K562 (cell line): ENCODE data around the gene SEMA6B. TPM values are rescaled to one million over a fixed set of nuclear protein-coding genes. Genes with fewer than 3 reads are reported as not detected.
A peak's percentile ranks its signal among the peaks of the same experiment; 100 is the strongest.

Source experiments
- CREM ChIP-seq: IDR thresholded peaks from 2 replicates; pipeline ENCODE4 v1.6.1; 2014; ENCODE audit warnings: antibody characterized with exemption, low read depth
- CUX1 ChIP-seq: fragments of 200-800 bp; sonication (Bioruptor generic); IDR thresholded peaks from 2 replicates; pipeline ENCODE4 v1.6.1; 2016; ENCODE audit warnings: missing genetic modification characterization, missing compliant biosample characterization
- DEAF1 ChIP-seq: fragments of 450-650 bp; formaldehyde crosslinking; IDR thresholded peaks from 2 replicates; pipeline ENCODE4 v1.4.0; 2020; ENCODE audit warnings: mild to moderate bottlenecking, moderate library complexity
- EP300 ChIP-seq: IDR thresholded peaks from 2 replicates; pipeline ENCODE4 v1.6.1; 2012; ENCODE audit warnings: low read length, improper control_type of control experiment
- HOMEZ ChIP-seq: fragments of 250-450 bp; sonication (Bioruptor Pico); IDR thresholded peaks from 2 replicates; pipeline ENCODE4 v1.4.0; 2020; ENCODE audit warnings: mild to moderate bottlenecking, moderate library complexity
- LCOR ChIP-seq: sonication (generic); formaldehyde crosslinking; IDR thresholded peaks from 2 replicates; pipeline ENCODE4 v1.8.0; 2022; ENCODE audit warnings: mild to moderate bottlenecking, missing genetic modification reagents
- PURB ChIP-seq: sonication (generic); formaldehyde crosslinking; IDR thresholded peaks from 2 replicates; pipeline ENCODE4 v1.9.0; 2021; ENCODE audit warnings: low read depth, mild to moderate bottlenecking, missing genetic modification reagents
- SMARCA5 ChIP-seq: fragments of 450-650 bp; IDR thresholded peaks from 2 replicates; pipeline ENCODE4 v1.6.1; 2016
- USF2 ChIP-seq: sonication (generic); formaldehyde crosslinking; IDR thresholded peaks from 2 replicates; pipeline ENCODE4 v1.5.0; 2020; ENCODE audit warnings: missing genetic modification reagents
- ZBTB7A ChIP-seq: IDR thresholded peaks from 2 replicates; pipeline ENCODE4 v1.6.1; 2011; ENCODE audit warnings: low read depth, mild to moderate bottlenecking, low read length, moderate library complexity, borderline replicate concordance; ENCODE audit not compliant: control insufficient read depth
- ZFP30 ChIP-seq: fragments of 250-450 bp; sonication (Bioruptor Pico); IDR thresholded peaks from 2 replicates; pipeline ENCODE4 v1.8.0; 2022; ENCODE audit warnings: moderate library complexity, mild to moderate bottlenecking, inconsistent platforms, borderline replicate concordance
- ZKSCAN1 ChIP-seq: fragments of 150-350 bp; IDR thresholded peaks from 2 replicates; pipeline ENCODE4 v1.6.1; 2016; ENCODE audit warnings: low read depth, low read length
- ZNF592 ChIP-seq: fragments of 450-650 bp; IDR thresholded peaks from 2 replicates; pipeline ENCODE4 v1.6.1; 2017; ENCODE audit warnings: antibody characterized with exemption, mild to moderate bottlenecking
- polyA plus RNA-seq, 8 experiments: library from polyadenylated mRNA; depleted of rRNA in 4 of 8; stranded (reverse) in 5 of 8; unstranded in 3 of 8; fragments of >200 nt; fragmentation: Nextera tagmentation in 2 of 8; fragmentation: Illumina TruSeq in 1 of 8; extraction: Ambion mirVana in 2 of 8; extraction: Trizol in 1 of 8; gene quantifications; 2 replicates each; pipeline versions ENCODE4 v1.2.1 to v1.2.3, GENCODE V29; 2011 to 2014; ENCODE audit warnings: inconsistent platforms in 1 of 8, missing spikeins in 1 of 8
- total RNA-seq, 7 experiments: library from RNA; depleted of rRNA in 6 of 7; stranded (reverse); fragments of >200 nt in 6 of 7; fragmentation: Illumina TruSeq in 2 of 7; extraction: Trizol in 2 of 7; gene quantifications; 2 replicates each; pipeline versions ENCODE4 v1.2.1 to v1.2.3, GENCODE V29; 2011 to 2021; ENCODE audit warnings: low replicate concordance in 1 of 7

SEMA6B gene
- total and polyA plus RNA-seq, 9 of the 15 experiments (the other 6 are each of a cell fraction or from before 2014, with no cell fraction given): 0.65 to 4.6 (median 2.5) TPM; not detected in 2

GRCh38 chr19:4556597-4557127 is 2.8 kb downstream of the SEMA6B start (continued):
- TF ChIP-seq ZNF592 (no peak), USF2 (CRISPR knock-in tag) (no peak), SMARCA5 (no peak), PURB (CRISPR knock-in tag) (no peak), EP300 (no peak), CUX1 (no peak), ZBTB7A (0 out of 2 replicates have a peak, but pooled peaks have one; percentile 42), CREM (peak; percentile 24), ZKSCAN1 (no peak), ZFP30 (CRISPR knock-in tag) (no peak), DEAF1 (CRISPR knock-in tag) (no peak), LCOR (CRISPR knock-in tag) (0 out of 2 replicates have a peak, but pooled peaks have one; percentile 13), HOMEZ (no peak)
- TF ChIP-seq, all 486 proteins: peak for 12
